Measurements from ENCODE around the gene AGRN.

- no peak for TF ChIP-seq CTCF (IDR thresholded peaks at IDR 0.05)
- TF ChIP-seq POLR2A (IDR thresholded peaks at IDR 0.05) = no peak
Measured at GRCh38 chr1:1031659-1032235, 11.8 kb downstream of the AGRN start.
